8988T (cell line): ENCODE measurements around the gene GPR3.

Source experiments
- DNase-seq: peaks from one replicate; pipeline ENCODE4 v3.0.0; 2011

Gene GPR3, protein sequence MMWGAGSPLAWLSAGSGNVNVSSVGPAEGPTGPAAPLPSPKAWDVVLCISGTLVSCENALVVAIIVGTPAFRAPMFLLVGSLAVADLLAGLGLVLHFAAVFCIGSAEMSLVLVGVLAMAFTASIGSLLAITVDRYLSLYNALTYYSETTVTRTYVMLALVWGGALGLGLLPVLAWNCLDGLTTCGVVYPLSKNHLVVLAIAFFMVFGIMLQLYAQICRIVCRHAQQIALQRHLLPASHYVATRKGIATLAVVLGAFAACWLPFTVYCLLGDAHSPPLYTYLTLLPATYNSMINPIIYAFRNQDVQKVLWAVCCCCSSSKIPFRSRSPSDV

DNA sequence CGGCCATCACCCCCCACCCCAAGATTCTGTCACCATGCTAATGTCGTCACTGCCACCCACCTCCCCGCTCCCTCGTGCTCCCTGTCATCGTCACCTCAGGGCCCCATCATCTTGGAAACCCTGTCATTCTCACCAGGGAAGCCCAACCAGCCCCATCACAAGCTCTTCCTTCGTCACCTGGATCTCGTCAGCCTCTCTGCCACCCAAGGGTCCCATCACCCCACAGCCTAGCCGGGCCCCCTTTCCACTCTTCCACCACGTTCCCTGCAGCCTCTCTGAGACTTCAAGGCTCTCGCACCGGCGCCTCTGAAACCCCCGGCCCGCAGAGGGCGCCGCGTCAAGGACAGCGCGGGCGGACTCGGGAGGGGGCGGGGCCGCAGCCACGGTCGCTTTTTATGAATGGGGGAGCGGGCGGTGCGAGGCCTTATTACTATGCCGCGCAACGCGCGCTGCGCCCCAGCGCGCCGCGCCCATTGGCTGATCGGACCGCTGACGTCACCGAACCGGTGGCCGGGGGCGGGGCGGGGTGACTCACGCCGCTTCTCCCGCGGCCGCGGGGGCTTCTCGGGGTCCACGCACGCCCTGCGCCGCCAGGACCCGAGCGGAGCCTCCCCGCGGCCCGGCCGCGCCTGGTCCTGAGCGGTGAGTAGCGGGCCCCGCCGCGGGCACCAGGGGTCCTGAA, at the start of gene GPR3:
Gene GPR3 (plus strand): TSS at position 527 of the 682 bp plus-strand sequence. CDS start 1,177 bp downstream, outside the sequence.
- peak; percentile 94 for DNase-seq

DNA sequence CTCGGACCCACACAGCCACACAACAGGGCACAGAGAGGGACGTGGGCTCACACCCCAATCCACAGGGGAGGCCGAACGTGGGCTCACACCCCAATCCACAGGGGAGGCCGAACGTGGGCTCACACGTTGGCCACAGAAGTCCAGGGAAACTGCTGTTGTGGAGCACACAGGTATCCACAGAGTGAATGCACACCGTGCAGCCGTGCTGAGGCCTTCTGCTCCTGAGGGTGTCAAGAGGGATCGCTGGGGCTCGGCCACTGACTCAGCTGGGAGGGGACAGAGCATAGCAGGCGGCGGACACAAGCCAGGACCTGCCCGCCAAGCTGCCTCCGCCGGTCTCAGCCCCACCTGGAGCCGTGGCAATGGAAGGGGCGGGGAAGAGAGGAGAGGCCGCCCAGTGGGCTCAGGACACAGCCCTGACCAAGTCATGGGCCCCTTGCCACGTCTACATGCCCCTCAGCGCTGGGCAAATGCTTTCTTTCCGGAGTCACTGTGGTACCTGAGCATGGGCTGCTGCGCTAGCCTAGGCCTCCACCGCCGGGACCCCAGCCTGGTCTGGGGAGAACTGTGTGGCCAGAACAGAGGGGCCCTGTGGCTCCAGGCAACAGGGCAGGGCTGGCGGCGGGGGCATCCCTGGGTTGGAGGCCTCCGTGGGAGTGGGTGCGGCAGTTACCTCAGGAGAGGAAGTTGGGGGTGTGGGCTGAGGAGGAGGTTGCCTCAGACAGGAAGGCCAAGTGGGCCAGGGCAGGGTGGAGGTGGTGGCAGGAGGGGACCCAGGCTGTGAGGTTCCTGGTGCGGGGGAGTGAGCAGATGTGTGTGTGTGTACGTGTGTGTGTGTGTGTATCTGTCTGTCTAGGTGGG, 49.4 kb upstream of the GPR3 start:
- no peak for DNase-seq

DNA sequence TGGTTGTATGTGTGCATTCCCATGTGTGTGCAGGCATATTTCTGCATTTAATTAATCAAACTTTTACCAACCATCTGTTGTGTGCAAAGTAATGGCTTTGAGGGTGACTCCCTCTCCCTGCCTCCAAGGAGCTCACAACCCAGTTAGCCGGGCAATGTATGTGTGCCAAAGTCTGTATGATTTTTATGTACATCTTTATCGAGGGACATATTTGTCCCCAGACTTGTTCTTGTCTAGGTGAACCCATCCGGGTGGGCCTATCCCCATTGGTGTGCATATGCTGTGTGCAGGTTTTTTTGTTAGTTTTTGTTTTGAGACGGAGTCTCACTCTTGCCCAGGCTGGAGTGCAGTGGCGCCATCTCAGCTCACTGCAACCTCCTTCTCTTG, 48.8 kb upstream of the GPR3 start:
- no peak for DNase-seq

DNA sequence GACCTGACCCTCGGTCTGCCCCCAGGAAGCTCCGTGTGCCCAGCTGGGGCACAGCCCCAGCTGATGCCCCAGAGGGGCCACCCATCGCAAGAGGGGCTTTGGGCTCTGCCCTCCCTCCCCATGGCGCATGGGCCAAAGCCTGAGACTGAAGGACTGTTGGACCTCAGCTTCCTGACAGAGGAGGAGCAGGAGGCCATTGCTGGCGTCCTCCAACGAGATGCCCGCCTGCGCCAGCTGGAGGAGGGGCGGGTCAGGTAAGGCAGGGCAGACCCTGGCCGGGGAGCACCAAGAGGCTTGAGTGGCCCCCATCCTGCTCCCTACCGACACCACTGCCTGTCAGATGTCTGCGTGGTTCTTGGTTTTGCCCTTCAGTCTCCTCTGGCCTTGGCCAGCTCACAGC, 47.1 kb upstream of the GPR3 start:
- DNase-seq: no peak

DNA sequence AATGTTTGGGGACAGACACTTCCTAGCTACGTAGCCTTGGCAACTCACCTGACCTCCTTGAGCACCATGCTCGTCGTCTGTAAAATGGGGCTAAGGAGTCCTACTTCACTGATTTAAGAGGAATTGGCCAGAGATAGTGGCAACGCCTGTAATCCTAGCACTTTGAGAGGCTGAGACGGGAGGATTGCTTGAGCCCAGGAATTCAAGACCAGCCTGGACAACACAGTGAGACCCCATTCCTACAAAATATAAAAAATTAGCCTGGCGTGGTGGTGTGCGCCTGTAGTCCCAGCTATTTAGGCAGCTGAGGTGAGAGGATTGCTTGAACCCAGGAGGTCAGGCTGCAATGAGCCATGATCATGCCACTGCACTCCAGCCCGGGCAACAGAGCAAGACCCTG, 46.1 kb upstream of the GPR3 start:
- no peak for DNase-seq

DNA sequence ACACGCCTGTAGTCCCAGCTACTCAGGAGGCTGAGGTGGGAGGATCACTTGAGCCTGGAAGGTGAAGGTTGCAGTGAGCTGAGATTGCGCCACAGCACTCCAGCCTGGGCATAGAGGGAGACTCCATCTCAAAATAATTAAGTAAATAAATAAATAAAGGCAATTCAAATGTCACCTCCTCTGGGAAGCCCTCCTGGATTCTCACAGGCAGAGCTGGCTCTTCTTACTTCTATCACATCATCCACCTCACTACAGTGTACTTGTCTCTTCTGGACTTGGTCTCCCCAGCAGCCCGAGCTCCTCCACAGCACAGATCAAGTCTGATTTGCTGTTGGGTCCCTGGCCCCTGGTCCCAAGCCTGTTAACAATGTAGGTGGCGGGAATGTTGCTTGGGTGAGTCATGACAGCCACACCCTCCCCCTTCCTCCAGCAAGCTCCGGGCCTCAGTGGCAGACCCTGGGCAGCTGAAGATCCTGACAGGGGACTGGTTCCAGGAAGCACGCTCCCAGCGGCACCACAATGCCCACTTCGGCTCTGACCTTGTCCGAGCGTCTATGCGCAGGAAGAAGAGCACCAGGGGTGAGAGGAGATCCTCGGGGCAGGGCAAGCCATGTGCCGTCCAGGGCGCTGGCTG, 45.3 kb upstream of the GPR3 start:
- DNase-seq: no peak

DNA sequence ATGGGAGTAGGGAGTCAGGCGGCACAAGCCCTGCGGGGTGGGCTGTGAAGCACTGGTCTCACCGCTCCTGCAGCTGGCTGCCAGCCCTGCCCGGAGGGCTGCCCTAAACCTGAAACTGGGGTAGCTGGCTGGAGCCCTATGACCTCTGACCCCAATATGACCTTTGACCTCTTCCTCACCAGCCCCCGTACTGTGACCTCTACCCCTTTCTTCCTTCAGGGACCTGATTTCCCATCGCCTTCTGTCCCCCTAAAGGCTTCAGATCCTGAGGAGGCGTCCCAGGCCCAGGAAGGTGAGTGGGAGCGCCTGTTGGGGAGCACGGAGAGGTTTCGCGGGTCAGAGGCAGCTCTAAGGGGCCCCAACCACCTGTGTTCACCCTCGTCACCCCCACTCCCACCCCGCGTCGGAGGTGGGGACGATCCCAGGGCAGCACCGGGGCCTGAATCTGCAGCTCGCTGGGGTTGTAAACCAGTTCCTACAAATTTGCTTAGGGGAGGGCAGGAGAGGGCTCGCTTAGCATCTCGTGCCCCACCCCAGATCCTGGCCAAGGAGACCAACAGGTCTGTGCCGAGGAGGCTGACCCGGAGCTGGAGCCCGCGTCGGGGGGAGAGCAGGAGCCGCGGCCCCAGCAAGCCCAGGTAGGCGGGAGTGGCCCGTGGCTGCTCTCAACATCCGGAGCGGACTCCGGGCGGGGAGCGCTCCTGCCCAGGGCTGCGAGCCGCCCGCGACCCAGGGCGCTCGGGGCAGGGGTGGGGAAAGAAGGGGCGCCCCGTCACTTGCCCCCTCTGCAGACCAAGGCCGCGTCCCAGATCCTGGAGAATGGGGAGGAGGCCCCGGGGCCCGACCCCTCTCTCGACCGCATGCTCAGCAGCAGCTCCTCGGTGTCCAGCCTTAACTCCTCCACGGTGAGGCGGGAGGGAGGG, 43.3 kb upstream of the GPR3 start:
- peak; percentile 73 for DNase-seq

DNA sequence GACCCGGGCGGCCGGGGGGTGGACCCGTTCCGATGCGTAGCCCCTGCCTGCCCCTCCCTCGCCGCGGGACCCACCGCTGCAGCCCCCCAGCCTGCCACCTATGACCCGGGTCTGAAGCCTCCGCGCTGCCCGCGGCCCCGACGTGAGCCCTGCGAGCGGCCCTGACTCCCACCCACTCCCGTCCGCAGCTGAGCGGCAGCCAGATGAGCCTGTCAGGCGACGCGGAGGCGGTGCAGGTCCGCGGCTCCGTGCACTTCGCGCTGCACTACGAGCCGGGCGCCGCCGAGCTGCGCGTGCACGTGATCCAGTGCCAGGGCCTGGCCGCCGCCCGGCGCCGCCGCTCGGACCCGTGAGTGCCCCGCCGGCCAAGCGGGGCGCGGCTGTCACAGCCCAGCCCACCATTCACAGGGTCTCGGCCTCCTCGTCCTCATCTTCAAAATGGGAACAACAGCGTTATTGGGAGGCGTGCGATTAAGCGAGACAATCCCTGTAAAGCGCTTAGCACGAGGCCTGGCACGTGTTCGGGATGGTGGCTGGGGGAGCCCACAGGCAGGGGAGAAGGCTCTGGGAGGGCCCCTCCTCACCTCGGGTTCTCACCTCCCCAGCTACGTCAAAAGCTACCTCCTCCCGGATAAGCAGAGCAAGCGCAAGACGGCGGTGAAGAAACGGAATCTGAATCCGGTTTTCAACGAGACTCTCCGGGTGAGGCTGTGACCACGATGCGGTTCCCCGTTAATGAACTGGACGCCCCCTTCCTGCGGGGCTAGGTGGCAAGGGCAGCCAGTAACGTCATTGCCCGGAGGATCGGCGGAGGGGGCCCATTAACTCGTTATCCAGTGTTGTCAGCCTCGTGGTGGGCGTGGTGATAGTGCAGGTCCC, 42.4 kb upstream of the GPR3 start:
- DNase-seq: no peak

DNA sequence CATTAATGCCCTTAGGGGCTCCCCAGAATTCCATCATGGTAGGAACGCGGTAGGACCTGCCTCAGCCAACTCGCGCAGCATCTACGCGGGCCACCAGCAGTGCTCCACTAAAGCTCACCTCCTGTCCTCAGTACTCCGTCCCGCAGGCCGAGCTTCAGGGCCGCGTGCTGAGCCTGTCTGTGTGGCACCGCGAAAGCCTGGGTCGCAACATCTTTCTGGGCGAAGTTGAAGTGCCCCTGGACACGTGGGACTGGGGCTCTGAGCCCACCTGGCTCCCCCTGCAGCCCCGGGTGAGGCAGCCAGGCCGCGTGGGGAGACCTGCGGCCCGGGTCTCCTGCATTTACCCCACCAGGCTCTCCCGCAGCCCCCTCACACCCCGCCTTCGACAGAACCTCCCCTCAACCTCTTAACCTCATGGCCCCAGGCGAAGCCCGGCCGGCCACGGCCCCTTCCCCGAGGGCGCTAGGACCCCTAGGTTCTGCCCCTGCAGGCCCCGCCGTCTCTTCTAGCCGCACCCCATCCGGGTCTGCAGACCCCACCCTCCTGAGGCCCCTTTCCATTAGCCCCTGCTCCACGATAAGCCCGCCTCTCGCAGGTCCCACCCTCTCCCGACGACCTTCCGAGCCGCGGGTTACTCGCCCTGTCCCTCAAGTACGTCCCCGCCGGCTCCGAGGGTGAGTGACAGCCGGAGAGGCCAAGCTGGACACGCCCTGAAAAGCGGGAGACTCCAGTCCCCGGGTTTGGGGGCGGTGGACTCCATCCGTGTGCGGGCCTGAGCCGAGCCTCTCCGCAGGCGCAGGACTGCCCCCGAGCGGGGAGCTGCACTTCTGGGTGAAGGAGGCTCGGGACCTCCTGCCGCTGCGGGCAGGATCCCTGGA, 41.5 kb upstream of the GPR3 start:
- no peak for DNase-seq

DNA sequence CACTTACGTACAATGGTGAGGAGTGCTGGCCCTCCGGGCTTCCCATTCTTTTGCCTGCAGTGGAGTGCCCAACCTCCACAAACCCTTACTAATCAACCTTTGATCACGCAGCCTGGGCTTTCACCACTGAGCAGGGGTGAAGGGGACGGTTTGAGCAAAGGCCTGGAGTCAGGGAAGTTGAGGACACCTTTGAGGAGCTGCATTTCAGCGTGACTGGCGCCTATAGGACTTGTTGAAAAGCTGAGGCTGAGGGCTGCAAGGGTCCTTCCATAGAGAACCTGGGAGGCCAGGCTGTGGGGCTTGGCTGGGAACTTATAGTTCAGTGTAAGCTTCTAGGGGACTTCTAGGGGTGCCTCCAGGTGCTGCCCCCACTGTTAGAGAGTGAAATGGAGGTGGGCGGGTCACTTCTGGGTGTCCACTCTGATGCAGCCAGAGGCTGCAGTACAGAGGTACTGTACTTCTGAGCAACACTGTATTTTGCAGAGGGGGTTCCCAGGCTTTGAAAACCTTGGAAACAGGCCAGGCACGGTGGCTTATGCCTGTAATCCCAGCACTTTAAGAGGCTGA, 40.8 kb upstream of the GPR3 start:
- no peak for DNase-seq

DNA sequence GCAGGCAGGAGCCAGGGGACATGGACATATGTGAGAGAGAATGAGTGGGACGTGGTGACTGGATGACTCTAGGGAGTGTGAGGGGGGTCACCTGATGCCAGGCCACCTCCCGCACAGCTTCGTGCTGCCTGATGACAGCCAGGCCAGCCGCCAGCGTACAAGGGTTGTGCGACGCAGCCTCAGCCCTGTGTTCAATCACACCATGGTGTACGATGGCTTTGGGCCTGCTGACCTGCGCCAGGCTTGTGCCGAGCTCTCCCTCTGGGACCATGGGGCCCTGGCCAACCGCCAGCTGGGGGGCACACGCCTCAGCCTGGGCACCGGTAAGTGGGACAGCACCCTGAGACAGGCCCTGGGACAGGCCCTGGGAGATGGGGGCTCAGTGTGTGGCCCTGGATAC, 39.3 kb upstream of the GPR3 start:
- DNase-seq: no peak

DNA sequence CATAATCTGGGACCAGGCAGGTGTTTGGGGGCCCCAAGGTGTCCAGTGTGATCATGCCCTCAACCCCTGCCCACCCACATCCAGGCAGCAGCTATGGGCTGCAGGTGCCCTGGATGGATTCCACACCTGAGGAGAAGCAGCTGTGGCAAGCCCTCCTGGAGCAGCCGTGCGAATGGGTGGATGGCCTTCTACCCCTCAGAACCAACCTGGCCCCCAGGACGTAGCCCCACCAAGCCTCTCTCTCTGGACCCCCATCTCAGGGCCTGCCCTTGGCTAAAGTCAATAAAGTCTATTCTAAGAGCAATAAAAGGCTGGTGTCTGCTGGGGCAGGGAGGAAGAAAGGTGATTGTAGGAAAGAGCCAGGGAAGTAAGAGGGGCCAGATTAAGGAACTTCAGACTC, 38.8 kb upstream of the GPR3 start:
- DNase-seq: no peak

DNA sequence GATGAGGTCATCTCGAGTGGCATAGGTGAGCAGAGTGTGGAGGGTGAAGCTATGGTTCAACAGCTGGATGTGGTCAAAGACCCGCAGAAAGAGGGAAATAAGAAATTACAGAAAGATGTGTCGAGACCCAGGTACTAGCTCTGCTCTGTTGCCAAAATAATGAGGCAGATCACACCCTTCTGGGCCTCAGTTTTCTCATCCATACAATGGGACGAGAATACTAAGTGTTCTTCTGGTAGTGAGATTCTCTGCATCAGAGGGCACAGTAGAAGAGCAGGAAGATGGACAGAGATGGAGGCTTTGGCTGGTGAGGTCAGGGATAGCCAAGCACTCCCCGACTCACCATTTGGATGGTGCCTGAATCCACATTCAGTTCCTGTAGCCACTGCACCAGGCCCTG, 36.7 kb upstream of the GPR3 start:
- no peak for DNase-seq

DNA sequence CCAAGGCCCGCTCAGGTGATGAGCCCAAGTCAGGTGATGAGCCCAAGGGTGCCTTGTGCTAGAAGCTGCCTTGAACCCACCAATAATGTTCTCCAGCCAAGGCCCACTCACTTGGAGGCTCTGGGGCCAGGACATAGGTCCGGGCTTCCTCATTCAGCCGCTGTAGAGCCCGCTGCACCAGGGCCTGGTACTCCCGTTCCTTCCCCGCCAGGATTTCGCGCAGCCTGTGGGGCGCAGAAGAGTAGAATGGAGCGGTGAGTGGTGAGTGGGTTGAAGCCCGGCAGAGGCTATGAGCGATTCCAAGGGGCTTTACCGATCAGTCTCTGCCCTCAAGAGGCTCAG, 36.2 kb upstream of the GPR3 start:
- no peak for DNase-seq

DNA sequence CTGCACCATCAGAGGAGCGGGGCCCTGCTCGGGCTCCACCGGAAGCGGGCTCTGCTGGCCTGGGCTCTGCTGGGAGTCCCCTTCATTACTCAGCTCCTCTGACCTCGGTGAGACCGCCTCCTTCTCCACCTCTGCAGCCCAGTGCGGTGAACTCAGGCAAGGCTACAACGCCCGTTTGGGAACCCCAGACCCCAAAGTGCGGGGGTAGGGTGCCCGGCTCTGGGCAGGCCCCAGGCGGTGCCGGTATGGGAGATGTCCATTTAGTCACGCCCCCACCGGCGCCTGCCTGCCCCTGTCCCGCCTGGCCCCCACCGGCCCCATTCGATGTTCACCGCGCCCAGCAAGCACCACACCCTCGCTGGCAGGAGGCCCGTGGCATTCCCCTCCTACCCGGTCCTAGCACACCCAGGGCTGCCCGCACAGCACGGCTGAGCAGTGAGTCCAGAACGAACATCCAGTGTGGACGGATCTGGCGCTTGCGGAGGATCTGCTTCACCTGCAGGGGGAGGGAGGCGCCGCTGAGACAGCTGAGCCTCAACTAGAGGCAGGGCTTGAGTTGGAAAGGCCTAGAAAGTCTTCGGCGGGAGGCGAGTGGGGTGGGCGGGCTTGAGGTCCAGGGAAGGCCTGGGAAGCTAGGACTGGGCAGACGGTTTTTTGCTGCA, 35.7 kb upstream of the GPR3 start:
- no peak for DNase-seq

DNA sequence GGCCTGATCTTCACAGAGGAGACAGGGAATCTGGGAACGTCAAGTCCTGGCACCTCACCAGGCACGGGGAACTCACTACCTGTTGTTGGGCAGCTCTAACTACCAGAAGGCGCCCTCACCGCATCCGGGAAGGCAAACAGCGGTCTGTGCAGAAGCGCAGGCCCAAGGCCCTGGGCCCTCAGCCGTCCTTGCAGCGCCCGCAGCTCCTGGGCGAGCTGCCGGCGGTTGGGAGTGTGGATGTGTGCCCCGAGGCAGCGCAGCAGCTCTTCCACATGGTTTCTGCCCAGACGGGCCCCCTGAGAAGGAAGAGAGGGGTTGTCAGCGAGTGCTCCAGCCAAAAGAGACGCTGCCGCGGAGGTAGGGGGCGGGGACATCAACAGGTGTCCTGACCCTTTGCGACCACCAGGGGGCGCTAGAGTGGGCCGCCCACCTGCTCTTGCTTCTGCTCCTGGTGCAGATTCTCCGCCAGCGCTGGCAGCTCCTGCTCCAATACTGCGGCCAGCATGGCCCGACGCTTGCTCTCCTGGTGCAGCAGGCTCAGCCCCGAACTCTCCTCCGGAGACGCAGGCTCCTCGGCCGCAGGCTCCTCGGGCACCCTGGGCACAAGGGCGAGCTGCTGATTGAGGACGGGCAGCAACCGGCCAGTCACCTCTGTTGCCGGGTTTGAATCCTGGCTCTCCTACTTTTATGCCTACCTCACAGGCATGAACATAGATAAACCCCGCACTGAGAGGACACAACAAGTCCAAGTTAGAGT, 35.0 kb upstream of the GPR3 start:
- peak; percentile 95 for DNase-seq

DNA sequence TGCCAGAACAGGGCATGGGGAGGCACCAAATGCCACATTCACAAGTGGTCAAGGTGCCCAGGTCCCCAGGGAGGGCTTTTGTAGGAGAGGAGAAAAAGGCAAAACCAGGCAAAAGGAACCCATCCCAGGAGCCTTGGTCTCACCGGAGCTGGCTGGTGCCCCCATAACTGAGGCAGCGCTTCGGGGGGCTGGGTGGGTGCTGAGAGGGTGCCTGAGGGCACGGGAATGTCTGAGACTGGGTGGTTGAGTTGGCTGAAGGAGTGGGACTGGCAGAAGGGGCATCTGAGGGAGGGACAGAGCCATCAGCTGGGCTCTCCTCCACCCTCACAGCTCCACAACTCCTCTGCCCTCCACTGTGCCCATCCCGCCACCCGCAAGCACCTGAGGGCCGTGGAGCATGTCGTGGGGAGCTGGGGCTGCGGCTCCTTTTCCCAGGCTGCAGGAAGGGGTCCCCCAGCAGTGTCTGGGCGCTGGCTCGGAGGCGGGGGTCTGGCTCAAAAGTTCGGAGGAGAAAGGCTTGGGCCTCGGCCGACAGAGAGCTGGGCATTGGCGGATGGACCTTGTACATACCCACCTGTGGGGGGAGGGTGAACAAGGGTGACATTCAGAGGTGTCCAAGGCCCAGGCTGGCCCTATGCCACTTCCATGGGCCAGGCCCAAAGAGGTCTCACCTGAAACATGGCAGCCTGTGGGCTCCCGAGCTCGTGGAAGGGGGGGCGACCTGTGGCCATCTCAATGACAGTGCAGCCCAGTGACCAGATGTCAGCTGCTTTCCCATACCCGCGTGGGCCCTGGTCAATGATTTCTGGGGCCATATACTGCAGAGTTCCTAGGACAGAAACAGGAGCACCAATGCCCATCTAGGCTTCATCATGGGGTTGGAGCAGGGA, 34.1 kb upstream of the GPR3 start:
- DNase-seq: no peak
